H1 (cell line): ENCODE data around the gene LEMD1. TPM values are rescaled to one million over a fixed set of nuclear protein-coding genes. Genes with fewer than 3 reads are reported as not detected.

ENCODE experiments used
- CTCF ChIA-PET: fragments of 300-600 bp; sonication (Branson Sonifier 250); formaldehyde crosslinking; loops from one replicate; lab custom pipeline; 2021; ENCODE audit not compliant: partially characterized antibody; lab: Charles Lee
- POLR2A ChIA-PET: fragments of 300-600 bp; sonication (Branson Sonifier 250); formaldehyde crosslinking; loops from one replicate; lab custom pipeline; 2021; ENCODE audit warnings: inconsistent platforms; ENCODE audit not compliant: partially characterized antibody; lab: Charles Lee
- DNase-seq, 2 experiments: peaks; one replicate each; pipeline versions ENCODE4 v3.0.0 to v3.0.0-alpha.2; 2010 to 2022; ENCODE audit warnings: low spot score in 2 of 2, low read depth in 1 of 2, mixed read lengths in 1 of 2
- FAIRE-seq: peaks from 2 replicates; lab custom pipeline; 2011; peaks lifted over from hg19 to GRCh38; lab: Jason Lieb, UNC
- H2AFZ ChIP-seq: 2 replicates; pipeline ENCODE4 v1.8.1; 2012; ENCODE audit warnings: low read length, inconsistent platforms
- H2AK5ac ChIP-seq: 2 replicates; pipeline ENCODE4 v1.6.1; 2013; ENCODE audit warnings: low read depth, low read length
- H2BK120ac ChIP-seq: replicated peaks from 2 replicates; pipeline ENCODE3; 2013; ENCODE audit warnings: low read depth, low read length, inconsistent platforms
- H2BK12ac ChIP-seq: 2 replicates; pipeline ENCODE4 v1.6.1; 2013; ENCODE audit warnings: low read depth, low read length
- H2BK15ac ChIP-seq: 2 replicates; pipeline ENCODE4 v1.6.1; 2013; ENCODE audit warnings: low read length
- H2BK20ac ChIP-seq: 2 replicates; pipeline ENCODE4 v1.6.1; 2013; ENCODE audit warnings: low read length
- H2BK5ac ChIP-seq: 2 replicates; pipeline ENCODE4 v1.6.1; 2013; ENCODE audit warnings: low read depth, low read length
- H3K14ac ChIP-seq: 2 replicates; pipeline ENCODE4 v1.6.1; 2013; ENCODE audit warnings: inconsistent platforms; ENCODE audit not compliant: insufficient read length
- H3K18ac ChIP-seq: 2 replicates; pipeline ENCODE4 v1.6.1; 2013; ENCODE audit warnings: low read length; ENCODE audit errors: extremely low read depth
- H3K23ac ChIP-seq: 2 replicates; pipeline ENCODE4 v1.6.1; 2013; ENCODE audit warnings: inconsistent platforms; ENCODE audit not compliant: insufficient read length
- H3K23me2 ChIP-seq: 2 replicates; pipeline ENCODE4 v1.6.1; 2013; ENCODE audit warnings: low read depth, low read length
- H3K27ac ChIP-seq: 2 replicates; pipeline ENCODE4 v1.6.1; 2011; ENCODE audit warnings: low read depth, low read length, inconsistent platforms
- H3K27me3 ChIP-seq, 4 experiments: replicated peaks in 1 of 4; 1 replicate in 1 of 4; 2 replicates in 3 of 4; pipeline versions ENCODE4 v1.6.1 to v1.8.1; 2011 to 2013; ENCODE audit warnings: low read length in 3 of 4, mild to moderate bottlenecking in 3 of 4, inconsistent platforms in 2 of 4, mixed read lengths in 2 of 4, moderate library complexity in 1 of 4; ENCODE audit not compliant: control insufficient read depth in 3 of 4, insufficient read depth in 3 of 4; ENCODE audit errors: extremely low read depth in 1 of 4
- H3K36me3 ChIP-seq, 4 experiments: 2 replicates each; pipeline versions ENCODE4 v1.6.1 to v1.8.1; 2011 to 2013; ENCODE audit warnings: mild to moderate bottlenecking in 4 of 4, low read length in 3 of 4, moderate library complexity in 2 of 4, control low read depth in 1 of 4, inconsistent platforms in 1 of 4; ENCODE audit not compliant: insufficient read depth in 4 of 4, control insufficient read depth in 2 of 4
- H3K4ac ChIP-seq: replicated peaks from 2 replicates; pipeline ENCODE3; 2013; ENCODE audit warnings: low read length, low read depth, mixed read lengths, inconsistent platforms; ENCODE audit not compliant: insufficient read length
- H3K4me1 ChIP-seq, 4 experiments: replicated peaks in 1 of 4; 1 replicate in 1 of 4; 2 replicates in 3 of 4; pipeline versions ENCODE4 v1.6.1 to v1.8.1; 2011 to 2013; ENCODE audit warnings: low read length in 3 of 4, inconsistent platforms in 2 of 4, mixed read lengths in 1 of 4; ENCODE audit not compliant: insufficient read depth in 4 of 4, control insufficient read depth in 3 of 4
- H3K4me2 ChIP-seq, 2 experiments: 2 replicates each; pipeline versions ENCODE4 v1.6.1 to v1.8.1; 2011 to 2013; ENCODE audit warnings: low read depth in 2 of 2, low read length in 2 of 2, control low read depth in 1 of 2, inconsistent platforms in 1 of 2, mild to moderate bottlenecking in 1 of 2; ENCODE audit not compliant: insufficient read depth in 1 of 2
- H3K4me3 ChIP-seq, 4 experiments: fragments of 200-600, 300-600 bp in 1 of 4; sonication (generic), shearing (Covaris generic), sonication (Bioruptor Twin) in 1 of 4; 2 replicates each; pipeline versions ENCODE4 v1.5.1 to v1.8.1; 2011 to 2016; ENCODE audit warnings: low read length in 4 of 4, low read depth in 3 of 4, control low read depth in 2 of 4, inconsistent platforms in 2 of 4, mild to moderate bottlenecking in 2 of 4, mixed read lengths in 1 of 4, moderate library complexity in 1 of 4; ENCODE audit not compliant: insufficient read depth in 2 of 4; ENCODE audit errors: extremely low read depth in 1 of 4
- H3K56ac ChIP-seq: replicated peaks from 2 replicates; pipeline ENCODE3; 2013; ENCODE audit warnings: low read depth, mild to moderate bottlenecking, mixed read lengths, low read length, inconsistent platforms; ENCODE audit not compliant: insufficient read length
- H3K79me1 ChIP-seq: 2 replicates; pipeline ENCODE4 v1.6.1; 2013; ENCODE audit warnings: low read depth, low read length, control low read depth
- H3K79me2 ChIP-seq, 2 experiments: 2 replicates each; pipeline versions ENCODE4 v1.6.1 to v1.8.1; 2012 to 2013; ENCODE audit warnings: low read length in 2 of 2, mild to moderate bottlenecking in 2 of 2, inconsistent platforms in 1 of 2; ENCODE audit not compliant: insufficient read depth in 2 of 2, control insufficient read depth in 1 of 2
- H3K9ac ChIP-seq, 4 experiments: replicated peaks in 1 of 4; 1 replicate in 1 of 4; 2 replicates in 3 of 4; pipeline versions ENCODE4 v1.6.1 to v1.8.1; 2011 to 2013; ENCODE audit warnings: low read depth in 3 of 4, low read length in 3 of 4, control low read depth in 2 of 4, mild to moderate bottlenecking in 2 of 4, moderate library complexity in 2 of 4, inconsistent platforms in 1 of 4; ENCODE audit errors: extremely low read depth in 1 of 4
- H3K9me3 ChIP-seq, 2 experiments: 2 replicates each; pipeline versions ENCODE4 v1.6.1 to v1.8.1; 2012 to 2013; ENCODE audit warnings: mild to moderate bottlenecking in 2 of 2, moderate library complexity in 2 of 2, control low read depth in 1 of 2, inconsistent platforms in 1 of 2, low read depth in 1 of 2, low read length in 1 of 2, mixed read lengths in 1 of 2; ENCODE audit not compliant: insufficient read depth in 2 of 2
- H4K20me1 ChIP-seq, 2 experiments: replicated peaks in 1 of 2; 2 replicates each; pipeline versions ENCODE3 to v1.8.1; 2011 to 2013; ENCODE audit warnings: inconsistent platforms in 2 of 2, low read length in 2 of 2, mild to moderate bottlenecking in 1 of 2; ENCODE audit not compliant: insufficient read depth in 2 of 2, control insufficient read depth in 1 of 2
- H4K5ac ChIP-seq: 2 replicates; pipeline ENCODE4 v1.6.1; 2013; ENCODE audit warnings: low read length, low read depth, mixed read lengths, inconsistent platforms; ENCODE audit not compliant: insufficient read length
- H4K8ac ChIP-seq: 2 replicates; pipeline ENCODE4 v1.8.0; 2013; ENCODE audit warnings: mild to moderate bottlenecking, moderate library complexity, low read length, inconsistent platforms; ENCODE audit not compliant: insufficient read depth; ENCODE audit errors: extremely low read depth
- H4K91ac ChIP-seq: replicated peaks from 2 replicates; pipeline ENCODE3; 2013; ENCODE audit warnings: low read length, mixed read lengths, inconsistent platforms; ENCODE audit not compliant: insufficient read length
- ATF2 ChIP-seq: IDR thresholded peaks from 2 replicates; pipeline ENCODE4 v1.6.1; 2012; ENCODE audit warnings: low read length, inconsistent platforms
- CREB1 ChIP-seq: IDR thresholded peaks from 2 replicates; pipeline ENCODE4 v1.6.1; 2012; ENCODE audit warnings: inconsistent platforms
- E2F6 ChIP-seq: IDR thresholded peaks from 2 replicates; pipeline ENCODE4 v1.6.1; 2012; ENCODE audit warnings: inconsistent platforms
- HDAC2 ChIP-seq, 2 experiments: fragments of 300-600 bp in 1 of 2; sonication (generic) in 1 of 2; IDR thresholded peaks; 2 replicates each; pipeline ENCODE4 v1.6.1; 2011 to 2012; ENCODE audit warnings: low read depth in 2 of 2, low read length in 2 of 2, mild to moderate bottlenecking in 2 of 2, moderate library complexity in 2 of 2, borderline replicate concordance in 1 of 2, inconsistent platforms in 1 of 2
- HDAC6 ChIP-seq: IDR thresholded peaks from one replicate; pipeline ENCODE4 v1.7.1; 2012; ENCODE audit warnings: low read depth, mild to moderate bottlenecking, inconsistent platforms, low read length, moderate library complexity
- JUND ChIP-seq: IDR thresholded peaks from 2 replicates; pipeline ENCODE4 v1.6.1; 2011; ENCODE audit warnings: mild to moderate bottlenecking, improper control_type of control experiment, low read length
- MAX ChIP-seq: IDR thresholded peaks from 2 replicates; pipeline ENCODE4 v1.6.1; 2012; ENCODE audit warnings: inconsistent platforms
- SIN3A ChIP-seq, 2 experiments: IDR thresholded peaks in 1 of 2; conservative IDR thresholded peaks in 1 of 2; 2 replicates each; pipeline ENCODE4 v1.6.1; 2011 to 2012; ENCODE audit warnings: low read length in 2 of 2, improper control_type of control experiment in 1 of 2, low read depth in 1 of 2, mild to moderate bottlenecking in 1 of 2
- SIRT6 ChIP-seq: IDR thresholded peaks from one replicate; pipeline ENCODE4 v1.7.1; 2012; ENCODE audit warnings: low read length, inconsistent platforms
- WGBS, 2 experiments: shearing (Covaris generic) in 1 of 2; methylation state at CpG; one replicate each; pipeline versions ENCODE4 v1.1.6 to v1.1.7; 2013 to 2015; ENCODE audit warnings: low lambda C conversion rate in 2 of 2, mixed read lengths in 2 of 2, inconsistent platforms in 1 of 2, low coverage in 1 of 2, missing lambda C conversion rate in 1 of 2; ENCODE audit not compliant: insufficient replicate concordance in 2 of 2, insufficient coverage in 1 of 2, insufficient read length in 1 of 2; ENCODE audit errors: extremely low coverage in 1 of 2, missing lambda C conversion rate in 1 of 2; 5-methylcytosine and 5-hydroxymethylcytosine counted together
- polyA plus RNA-seq, 7 experiments: library from polyadenylated mRNA; depleted of rRNA in 3 of 7; stranded (reverse) in 5 of 7; unstranded in 2 of 7; fragments of >200 nt in 5 of 7; fragments of 200-250 nt in 2 of 7; gene quantifications; 1 replicate in 5 of 7; 2 replicates in 1 of 7; 4 replicates in 1 of 7; pipeline versions ENCODE4 v1.2.1 to v1.2.3, GENCODE V29; 2011 to 2013; ENCODE audit warnings: missing spikeins in 2 of 7, mixed read lengths in 2 of 7
- total RNA-seq: library from RNA; stranded (reverse); fragmentation: NEBNext Ultra II Directional; extraction: Animal tissue kit (Norgen Biotek cat#: 25700); gene quantifications from 2 replicates; pipeline ENCODE4 v1.2.1, GENCODE V29; 2021

The LEMD1 gene
- total and polyA plus RNA-seq, 2 of the 8 experiments (the other 6 are each of a cell fraction or from before 2014, with no cell fraction given): 10.0 to 10.5 TPM

GRCh38 chr1:205343431-205344065 is 78.3 kb downstream of the LEMD1 start:
- DNase-seq: peak in 1 of 2 experiments; percentile 80
- TF ChIP-seq SIRT6 (no peak), JUND (no peak), CREB1 (peak; percentile 75), MAX (peak; percentile 7; the same call in 1 of the 2 replicates), E2F6 (peak; percentile 70; the same call in 1 of the 2 replicates), HDAC2 (IDR thresholded peaks at IDR 0.05; ENCODE audit: borderline replicate concordance in 1 of 2, low read depth in 2 of 2, low read length in 2 of 2) (no peak), ATF2 (no peak), HDAC6 (no peak), SIN3A (conservative IDR thresholded peaks at IDR 0.05 in 1 of 2, IDR thresholded peaks at IDR 0.05 in 1 of 2; ENCODE audit: low read depth in 1 of 2, low read length in 2 of 2) (no peak; a peak in 1 of 4 replicates)

More at GRCh38 chr1:205343431-205344065, 78.3 kb downstream of the LEMD1 start:
- no peak overlapping the region for H3K23ac ChIP-seq
- WGBS, 2 experiments: 10% methylated on average over 35 of the region's 63 CpGs; no CpG with 5 or more reads in 1 of the 2 experiments
- H3K27me3 ChIP-seq: peaks cover 11 to 30% (median 29%) of the 10 kb centered on the region in 4 experiments
- H2BK5ac ChIP-seq: no peak overlapping the region
- ChIA-PET POLR2A (no interaction called here), CTCF (interaction anchor here (0.6 to 67.1 kb wide), 8 partner anchors 10 to 181 kb away, joined by 3 to 2424 read pairs (median 3); no protein-coding TSS in a partner anchor)
- peak overlapping the region; percentile 87; the same call in 1 of the 2 replicates for H2BK12ac ChIP-seq
- H2BK15ac ChIP-seq: no peak overlapping the region
- no peak overlapping the region for H3K14ac ChIP-seq
- no peak overlapping the region for H3K4ac ChIP-seq
- no peak overlapping the region for H2BK20ac ChIP-seq
- H3K9ac ChIP-seq: no peak overlapping the region
- H4K91ac ChIP-seq: no peak overlapping the region
- no peak overlapping the region for H2AFZ ChIP-seq
- no peaks in the 10 kb centered on the region for H4K20me1 ChIP-seq
- no peak overlapping the region for H3K27ac ChIP-seq
- peak overlapping the region; percentile 66; the same call in 1 of the 2 replicates for H4K8ac ChIP-seq
- H3K56ac ChIP-seq: no peak overlapping the region
- no peak for FAIRE-seq
- H4K5ac ChIP-seq: no peak overlapping the region
- H3K9me3 ChIP-seq: peaks cover 0 to 4% of the 10 kb centered on the region in 2 experiments; a peak in 1 of 4 replicates
- no peaks in the 10 kb centered on the region for H3K79me1 ChIP-seq
- peaks cover 9% of the 10 kb centered on the region; the same call in 1 of the 2 replicates for H3K23me2 ChIP-seq
- no peak overlapping the region for H2AK5ac ChIP-seq
- H3K4me3 ChIP-seq: peak overlapping the region; percentile 52 to 70 (median 56)
- H2BK120ac ChIP-seq: no peak overlapping the region
- peak overlapping the region; percentile 82 to 93 for H3K4me2 ChIP-seq
- peaks cover under 1 to 5% (median 3%) of the 10 kb centered on the region in 4 experiments for H3K4me1 ChIP-seq
- H3K18ac ChIP-seq: peak overlapping the region; percentile 51; the same call in 1 of the 2 replicates
- no peaks in the 10 kb centered on the region for H3K36me3 ChIP-seq
- no peaks in the 10 kb centered on the region for H3K79me2 ChIP-seq
